Gastrocnemius medialis (tissue), 4 donors: ENCODE data around the gene FAM135A.

ENCODE experiments used
- POLR2A ChIP-seq, 2 donors: fragments of 450-650 bp; IDR thresholded peaks; one replicate each; pipeline ENCODE4 v1.6.1; 2017; ENCODE audit warnings: antibody characterized with exemption in 2 of 2, mild to moderate bottlenecking in 2 of 2, moderate library complexity in 2 of 2
- TF ChIP-seq, protein P1 (sequence below), 5 experiments: fragments of 450-650 bp in 3 of 5; fragments of 200-600 bp in 2 of 5; sonication (generic) in 2 of 5; IDR thresholded peaks in 4 of 5; conservative IDR thresholded peaks in 1 of 5; 1 replicate in 4 of 5; 2 replicates in 1 of 5; pipeline ENCODE4 v1.5.1; 2016 to 2019; ENCODE audit warnings: antibody characterized with exemption in 5 of 5, mild to moderate bottlenecking in 3 of 5, moderate library complexity in 3 of 5

- TF ChIP-seq, protein P1, sequence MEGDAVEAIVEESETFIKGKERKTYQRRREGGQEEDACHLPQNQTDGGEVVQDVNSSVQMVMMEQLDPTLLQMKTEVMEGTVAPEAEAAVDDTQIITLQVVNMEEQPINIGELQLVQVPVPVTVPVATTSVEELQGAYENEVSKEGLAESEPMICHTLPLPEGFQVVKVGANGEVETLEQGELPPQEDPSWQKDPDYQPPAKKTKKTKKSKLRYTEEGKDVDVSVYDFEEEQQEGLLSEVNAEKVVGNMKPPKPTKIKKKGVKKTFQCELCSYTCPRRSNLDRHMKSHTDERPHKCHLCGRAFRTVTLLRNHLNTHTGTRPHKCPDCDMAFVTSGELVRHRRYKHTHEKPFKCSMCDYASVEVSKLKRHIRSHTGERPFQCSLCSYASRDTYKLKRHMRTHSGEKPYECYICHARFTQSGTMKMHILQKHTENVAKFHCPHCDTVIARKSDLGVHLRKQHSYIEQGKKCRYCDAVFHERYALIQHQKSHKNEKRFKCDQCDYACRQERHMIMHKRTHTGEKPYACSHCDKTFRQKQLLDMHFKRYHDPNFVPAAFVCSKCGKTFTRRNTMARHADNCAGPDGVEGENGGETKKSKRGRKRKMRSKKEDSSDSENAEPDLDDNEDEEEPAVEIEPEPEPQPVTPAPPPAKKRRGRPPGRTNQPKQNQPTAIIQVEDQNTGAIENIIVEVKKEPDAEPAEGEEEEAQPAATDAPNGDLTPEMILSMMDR (IDR thresholded peaks at IDR 0.05 in 4 of 5, conservative IDR thresholded peaks at IDR 0.05 in 1 of 5): no peak
- no peak for TF ChIP-seq POLR2A (IDR thresholded peaks at IDR 0.05)
Measured at GRCh38 chr6:70381417-70381782, 31.9 kb upstream of the FAM135A start.
